Measurements from ENCODE around the gene NR2E3.

GRCh38 chr15:71802770-71803169 is 7.6 kb upstream of the NR2E3 start:
- no peak for TF ChIP-seq CTCF (IDR thresholded peaks at IDR 0.05)
- no peak for TF ChIP-seq POLR2A (IDR thresholded peaks at IDR 0.05)

All from esophagus squamous epithelium (tissue), 4 donors.